NCI-H2029 (cell line): ENCODE results near the gene ATP11C.

ENCODE experiments used
- DNase-seq: peaks from one replicate; lab custom pipeline; 2025; lab: John Stamatoyannopoulos, UW

Gene ATP11C

DNA sequence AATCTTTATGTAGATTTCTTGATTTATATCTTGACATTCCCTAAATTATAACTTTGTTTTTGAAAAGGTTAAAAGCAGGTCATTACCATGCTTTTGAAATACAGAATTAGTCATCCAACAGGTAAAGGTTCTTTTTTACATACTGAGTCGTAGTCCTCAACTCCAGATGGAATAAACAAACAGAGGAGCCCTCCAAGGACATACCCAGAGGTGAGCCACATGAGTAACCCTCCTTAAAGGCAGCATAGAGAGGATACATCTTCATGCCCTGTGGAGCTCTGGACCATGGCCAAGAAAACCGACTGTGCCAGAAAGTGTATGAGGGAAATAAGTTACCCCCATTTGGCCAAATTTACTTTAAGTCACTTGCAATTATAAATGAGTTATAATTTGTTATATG, 129.6 kb downstream of the ATP11C start:
- DNase-seq, result no peak

DNA sequence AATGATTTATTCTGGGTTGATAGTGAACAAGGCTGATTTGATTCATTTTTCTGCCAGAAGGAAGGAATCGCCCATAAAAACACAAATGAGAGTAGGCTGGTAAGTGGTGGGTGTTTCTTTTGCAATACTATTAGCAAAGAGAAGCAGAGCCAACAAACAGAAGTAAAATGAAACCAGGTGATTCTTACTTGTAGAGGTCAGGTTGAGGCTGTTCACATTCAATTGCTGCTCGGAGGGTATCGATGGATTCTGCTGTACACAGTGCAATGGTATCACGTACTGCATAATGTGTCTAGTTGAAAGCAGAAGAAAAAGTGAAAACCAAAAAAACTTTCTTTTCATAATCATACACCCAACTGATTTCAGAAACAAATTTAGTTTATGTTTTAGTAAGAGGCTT, 130.8 kb downstream of the ATP11C start:
- no peak for DNase-seq

DNA sequence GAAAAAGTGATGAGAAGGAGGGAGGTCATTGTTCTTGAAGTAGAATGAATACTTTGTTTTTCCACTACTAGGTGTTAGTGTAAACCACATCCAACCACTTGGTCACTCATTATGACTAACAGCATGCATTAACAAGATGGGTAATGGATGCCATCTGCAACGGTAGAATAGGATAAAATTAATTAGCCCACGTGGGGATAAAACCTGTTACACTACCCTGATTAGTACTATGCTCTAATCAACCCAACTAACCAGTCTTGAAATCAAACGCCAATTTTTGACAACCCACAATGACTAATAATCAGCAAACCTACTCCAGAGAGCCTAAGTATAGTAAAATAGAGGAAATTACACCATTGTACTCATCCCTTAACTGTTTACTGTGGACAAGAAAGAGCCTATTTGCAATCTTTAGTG, 131.4 kb downstream of the ATP11C start:
- DNase-seq, result no peak

DNA sequence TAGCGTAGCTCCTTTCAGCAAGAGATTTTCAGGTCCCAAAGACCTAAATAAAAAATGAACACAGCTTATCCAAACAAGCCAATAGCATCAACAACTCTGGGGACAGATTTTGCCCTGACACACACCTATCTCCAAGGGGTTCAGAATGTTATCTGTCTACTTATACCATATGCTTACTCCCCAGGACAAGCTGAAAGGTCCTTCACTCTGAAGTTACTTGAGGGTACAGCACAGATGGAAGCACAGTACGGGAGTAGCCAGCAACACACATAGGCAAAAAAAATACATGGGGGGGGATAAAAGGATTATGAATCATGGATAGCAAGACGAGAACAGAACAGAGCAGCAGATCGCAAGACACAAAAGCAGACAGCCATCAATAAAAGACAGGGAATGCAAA, 134.2 kb downstream of the ATP11C start:
- no peak for DNase-seq

DNA sequence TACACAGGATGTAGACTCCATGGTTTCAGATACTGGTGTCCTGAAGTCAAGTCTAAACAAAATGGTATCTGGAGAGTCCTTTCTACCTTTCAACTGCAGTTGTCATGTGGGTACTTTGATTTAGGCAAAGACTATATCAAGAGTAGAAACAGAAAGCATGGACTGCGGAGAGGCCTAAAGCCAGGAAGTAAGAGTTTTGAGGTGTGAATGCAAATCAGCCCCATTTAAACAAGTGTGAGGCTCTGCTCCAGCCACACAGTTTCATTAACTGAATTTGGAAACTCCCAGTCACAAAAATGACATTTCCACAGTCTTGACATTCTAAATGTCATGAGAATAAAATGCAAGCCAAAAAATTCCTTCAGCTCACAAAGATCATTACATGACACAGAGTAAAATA, 137.7 kb downstream of the ATP11C start:
- no peak for DNase-seq

DNA sequence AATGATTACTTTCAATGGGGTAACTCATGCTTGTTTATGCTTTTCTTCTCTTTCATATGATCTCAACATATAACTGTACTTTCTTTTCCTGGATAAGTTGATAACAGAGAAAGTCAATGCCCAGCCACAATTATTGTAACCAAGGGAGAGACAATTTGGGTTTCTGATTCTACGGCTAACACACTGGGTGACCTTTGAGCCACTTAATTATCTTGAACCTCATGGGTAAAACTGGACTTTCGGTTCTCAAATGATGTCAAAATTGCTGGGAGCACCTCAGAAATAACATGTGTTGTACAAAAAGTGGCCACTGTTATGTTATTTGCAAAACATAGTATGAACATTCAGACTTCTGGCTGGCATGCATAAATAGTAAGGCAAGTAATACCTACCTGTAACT, 145.3 kb downstream of the ATP11C start:
- DNase-seq, result no peak

DNA sequence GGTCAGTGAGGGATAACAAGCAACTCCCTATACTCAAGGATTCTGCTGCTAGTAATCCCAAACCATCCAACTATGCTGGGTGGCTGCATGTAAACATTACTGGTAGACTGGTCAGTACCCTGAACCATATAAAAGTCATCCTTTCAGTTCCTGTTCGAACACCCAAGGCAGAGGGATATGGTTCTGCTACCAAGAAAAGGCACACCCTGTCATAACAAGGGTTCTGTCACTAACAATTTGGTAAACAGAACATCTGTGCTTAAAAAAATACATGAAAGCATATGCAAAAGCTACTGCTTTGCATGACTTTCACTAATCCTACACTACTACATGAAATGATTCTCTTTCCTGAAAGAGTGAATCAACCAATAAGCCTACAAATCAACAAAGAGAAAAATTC, 148.0 kb downstream of the ATP11C start:
- no peak for DNase-seq

DNA sequence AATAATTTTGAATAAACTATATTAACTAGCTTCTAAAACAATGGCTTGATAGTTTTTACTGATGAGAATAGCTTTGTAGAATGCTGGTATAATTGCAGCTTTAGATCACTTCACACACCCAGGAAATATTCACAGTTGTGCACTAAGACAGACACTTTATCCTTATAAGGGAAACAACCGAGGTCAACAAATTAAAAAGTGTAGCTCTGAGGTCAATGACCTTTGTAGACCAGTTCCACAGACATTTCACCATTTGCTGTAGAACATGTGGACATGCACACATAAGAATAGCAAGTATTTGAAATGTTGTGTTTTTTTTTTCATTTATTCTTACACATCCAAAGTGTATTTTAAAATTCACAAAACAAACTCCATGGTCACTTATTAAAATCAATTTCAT, 148.9 kb downstream of the ATP11C start:
- DNase-seq, result no peak

DNA sequence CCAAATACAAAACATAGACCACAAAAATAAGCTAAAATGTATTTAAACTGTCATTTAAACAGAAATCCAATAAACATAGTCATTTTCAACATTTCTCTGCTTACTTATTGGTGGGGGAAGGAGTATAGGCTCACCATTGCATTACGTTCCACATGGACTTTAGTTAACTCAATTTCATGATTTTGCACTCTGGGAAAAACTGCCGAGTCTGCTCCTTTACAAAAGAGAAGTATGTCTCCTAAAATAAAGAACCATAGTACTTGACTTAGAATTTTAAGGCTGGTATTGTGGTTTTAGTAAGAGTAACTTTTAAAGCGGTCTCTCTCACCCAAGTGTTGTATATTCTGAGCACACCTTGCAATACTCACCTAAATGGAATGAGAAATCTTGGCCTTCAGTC, 149.8 kb downstream of the ATP11C start:
- DNase-seq, result no peak

DNA sequence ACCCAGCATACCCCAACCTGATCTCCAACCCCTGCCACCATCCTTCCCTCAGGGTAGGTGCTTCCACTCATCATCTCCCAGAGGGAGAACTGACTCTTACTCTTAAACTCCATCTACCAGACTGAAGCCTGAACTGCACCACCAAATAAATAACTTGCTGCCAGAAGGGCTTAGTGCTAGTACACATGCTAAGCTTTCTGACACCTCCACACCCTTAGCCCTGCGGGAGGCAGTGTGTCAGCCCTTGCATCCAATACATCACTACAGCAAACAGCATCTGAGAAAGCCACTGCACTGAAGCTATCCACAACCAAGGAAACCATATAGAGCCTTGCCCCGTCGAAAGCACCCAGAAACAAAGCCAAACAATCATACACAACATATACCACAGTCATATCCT, 156.3 kb downstream of the ATP11C start:
- DNase-seq, result no peak

DNA sequence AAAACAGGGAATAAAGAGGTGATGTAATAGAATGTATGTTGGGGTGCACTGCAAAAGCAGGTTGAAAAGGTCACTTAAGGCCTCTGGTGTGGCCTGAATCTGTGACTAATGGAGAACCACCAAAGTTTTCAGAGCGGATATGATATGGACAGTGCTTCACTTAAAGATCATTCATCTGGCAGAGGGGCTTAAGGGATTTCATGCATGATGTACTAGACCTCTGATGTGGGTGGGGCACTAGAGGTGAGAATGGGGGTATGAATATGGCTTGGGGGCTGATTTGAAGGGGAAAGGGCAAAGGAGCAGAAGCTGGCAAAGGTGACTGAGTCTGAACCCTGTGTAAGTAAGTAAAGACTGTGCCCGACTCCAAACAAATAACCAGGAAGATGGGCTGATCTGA, 162.5 kb downstream of the ATP11C start:
- DNase-seq, result no peak

DNA sequence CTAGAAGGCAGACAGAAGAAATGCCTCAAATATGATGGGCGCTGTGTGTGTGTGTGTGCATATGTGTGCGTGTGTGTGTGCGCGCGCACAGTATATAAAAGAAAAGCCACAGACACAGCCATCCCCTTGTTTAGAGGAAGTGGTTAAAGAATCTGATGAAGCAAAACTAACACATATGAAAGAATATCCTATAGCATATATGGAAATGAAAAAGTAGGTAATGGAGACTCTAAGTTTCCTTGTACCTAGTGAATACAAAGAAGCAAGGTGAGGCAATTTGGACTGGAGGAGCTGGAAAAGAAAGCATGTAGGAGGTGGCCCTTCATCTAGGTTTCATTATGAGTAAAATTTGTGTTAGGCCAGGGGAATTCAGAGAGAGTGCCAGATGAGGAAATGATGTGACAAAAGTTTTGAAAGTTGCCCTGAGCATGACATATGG, 166.3 kb downstream of the ATP11C start:
- DNase-seq, result no peak

DNA sequence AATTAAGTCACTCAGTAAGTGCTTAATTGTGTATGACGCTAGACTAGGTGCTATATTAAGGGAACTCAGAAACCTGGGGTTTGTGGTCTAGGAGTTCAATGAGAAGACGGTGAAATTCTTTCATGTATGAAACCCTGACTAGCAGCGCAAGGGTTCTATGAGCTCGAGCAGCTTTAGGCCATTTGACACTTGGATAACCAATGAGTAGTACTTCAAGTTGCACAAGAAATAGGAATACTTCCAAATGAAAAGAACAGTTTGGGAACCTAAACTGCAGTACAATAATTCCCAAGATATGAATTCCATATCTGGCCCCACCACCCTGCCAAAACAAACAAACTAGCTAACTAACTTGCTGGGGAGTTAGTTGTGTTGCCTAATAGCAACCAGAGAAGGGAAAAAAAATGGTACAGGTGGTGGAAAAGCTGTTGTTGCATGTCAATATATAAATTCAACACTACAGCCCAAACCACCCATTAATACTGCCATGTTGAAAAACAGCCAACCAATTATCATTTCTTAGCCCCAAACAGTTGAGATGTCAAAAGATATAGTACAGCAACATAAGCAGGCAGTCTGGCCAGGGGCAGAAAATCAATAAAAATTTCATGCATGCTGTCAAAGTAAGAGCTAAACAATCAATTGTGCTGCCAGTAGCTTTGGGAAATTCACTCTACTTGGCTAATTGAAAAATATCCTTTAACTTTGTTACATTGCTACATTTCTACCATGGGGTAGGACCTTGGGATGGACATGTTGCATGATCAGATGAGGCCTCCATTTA, 170.3 kb downstream of the ATP11C start:
- DNase-seq, result no peak

DNA sequence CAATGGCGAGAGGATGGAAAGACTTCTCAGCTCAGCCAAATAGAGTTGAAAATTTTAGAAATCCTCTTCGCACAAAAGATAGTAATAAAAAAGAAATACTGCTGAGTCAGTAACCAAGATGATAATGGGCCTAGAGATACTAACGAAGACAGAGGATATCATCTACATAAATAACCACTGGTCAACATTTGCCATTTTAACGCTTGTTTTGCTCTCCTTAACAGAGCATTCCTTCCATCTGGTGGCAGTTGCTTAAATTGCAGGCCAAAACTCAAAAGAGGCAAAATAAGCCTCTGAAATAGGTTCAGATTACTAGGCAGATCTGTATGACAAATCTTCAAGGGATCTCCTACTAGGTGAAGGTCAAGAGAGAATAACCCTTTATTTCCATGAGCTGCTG, 173.2 kb downstream of the ATP11C start:
- no peak for DNase-seq

DNA sequence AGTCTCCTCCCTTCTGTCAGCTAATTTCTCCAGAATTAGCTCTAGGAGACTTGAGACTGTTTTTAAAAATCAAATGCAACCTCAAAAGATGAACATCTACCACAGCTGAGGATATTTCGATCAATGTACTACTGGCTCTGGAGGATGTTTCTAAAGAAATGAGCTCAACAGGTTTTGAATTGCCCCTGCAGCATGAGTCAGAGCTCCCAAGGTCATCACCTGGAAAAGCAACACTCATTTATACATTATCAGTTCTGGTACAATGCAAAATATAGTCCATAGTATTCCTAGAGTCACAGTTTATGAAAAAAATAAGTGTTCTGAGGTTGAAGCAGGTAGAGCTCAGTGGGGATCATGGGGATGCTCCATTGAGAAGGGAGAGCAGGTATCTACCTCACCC, 174.0 kb downstream of the ATP11C start:
- DNase-seq, result no peak

DNA sequence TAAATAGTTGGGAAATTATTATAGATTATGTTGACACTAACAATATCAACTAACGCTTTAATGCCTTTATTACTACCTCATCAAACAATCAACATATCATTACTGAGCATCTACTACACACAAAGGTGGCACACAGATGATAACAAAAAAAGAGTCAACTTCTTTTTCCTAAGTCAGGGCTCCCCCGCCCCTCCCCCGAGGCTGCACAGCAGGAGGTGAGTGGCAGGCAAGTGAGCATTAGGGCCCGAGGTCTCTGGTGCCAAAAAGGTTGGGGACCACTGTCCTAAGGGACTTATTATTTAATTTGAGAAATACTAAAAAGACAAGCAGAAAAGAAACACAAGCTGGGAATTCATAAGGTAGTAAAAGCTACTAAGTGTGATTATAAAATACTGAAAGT, 174.6 kb downstream of the ATP11C start:
- no peak for DNase-seq

DNA sequence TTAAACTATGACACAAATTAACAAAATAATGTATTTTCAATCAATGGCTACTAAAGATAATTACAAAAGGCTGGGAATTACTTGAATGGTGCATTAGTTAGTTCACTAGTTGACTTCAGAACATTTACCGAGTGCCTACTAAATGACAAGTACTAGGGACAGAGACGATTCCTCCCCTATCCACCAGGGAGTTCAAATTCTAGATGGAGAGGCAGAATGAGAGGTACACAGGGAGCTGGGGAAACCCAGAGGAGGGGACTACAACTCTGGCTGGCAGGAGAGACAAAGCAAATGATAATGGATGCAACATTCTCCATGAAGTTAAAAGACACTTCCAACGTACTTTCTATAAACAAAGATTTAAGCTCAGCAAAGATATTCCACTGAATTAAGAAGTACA, 181.8 kb downstream of the ATP11C start:
- no peak for DNase-seq

DNA sequence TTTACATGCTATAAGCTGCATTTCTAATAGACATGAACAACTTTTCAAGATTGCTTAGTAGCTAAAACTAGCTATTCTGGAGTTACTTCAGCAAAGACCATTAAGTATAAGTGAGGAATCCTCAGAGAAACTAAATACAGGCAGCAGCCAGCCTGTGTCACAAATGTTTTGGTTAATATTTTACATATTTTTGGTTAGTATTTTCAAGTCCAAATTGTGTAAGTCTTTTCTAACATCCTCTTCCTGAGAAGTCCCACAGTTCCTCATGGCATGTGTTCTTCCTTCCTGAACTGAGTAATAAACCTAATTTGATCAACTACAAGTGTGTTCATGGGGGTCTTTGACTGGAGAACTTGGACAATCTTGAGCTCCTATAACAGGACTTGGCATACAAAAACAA, 182.5 kb downstream of the ATP11C start:
- DNase-seq, result no peak

DNA sequence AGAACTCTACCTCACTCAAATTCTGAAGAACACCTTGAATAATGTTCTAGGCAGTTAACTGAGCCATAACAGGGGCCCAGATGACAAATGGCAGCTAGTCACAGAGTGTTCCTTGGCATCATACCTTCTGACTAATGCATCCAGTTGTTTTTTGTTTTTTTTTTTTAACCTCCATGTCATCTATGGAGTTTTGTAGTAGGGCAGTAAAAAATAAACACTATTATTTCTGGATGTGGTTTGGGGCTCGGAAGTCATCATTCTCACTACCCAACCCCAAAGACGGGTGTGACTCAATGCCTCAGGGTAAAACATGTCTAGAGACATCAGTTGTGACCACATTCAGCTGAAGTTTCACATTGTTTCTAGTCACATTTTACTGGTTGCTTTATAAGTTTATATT, 193.7 kb downstream of the ATP11C start:
- no peak for DNase-seq

DNA sequence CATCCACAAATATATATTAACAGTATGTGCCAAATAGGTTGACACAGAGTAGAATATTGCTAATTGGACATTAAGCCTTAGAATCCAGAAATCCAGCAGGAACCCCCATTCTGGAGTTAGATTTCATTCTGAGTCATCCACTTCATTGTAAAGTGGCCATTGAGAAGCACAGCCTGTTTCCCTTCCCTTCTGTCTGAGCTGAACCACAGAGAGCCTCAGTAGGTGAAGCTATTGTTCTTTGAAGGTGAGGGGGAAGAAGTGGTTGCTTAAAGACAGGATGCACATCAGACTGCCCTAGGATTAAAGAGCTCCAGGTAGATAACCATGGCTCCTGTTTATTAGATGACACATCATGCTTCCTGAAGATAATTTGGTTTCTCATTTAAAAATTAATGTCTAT, 194.3 kb downstream of the ATP11C start:
- peak; percentile 85 for DNase-seq

DNA sequence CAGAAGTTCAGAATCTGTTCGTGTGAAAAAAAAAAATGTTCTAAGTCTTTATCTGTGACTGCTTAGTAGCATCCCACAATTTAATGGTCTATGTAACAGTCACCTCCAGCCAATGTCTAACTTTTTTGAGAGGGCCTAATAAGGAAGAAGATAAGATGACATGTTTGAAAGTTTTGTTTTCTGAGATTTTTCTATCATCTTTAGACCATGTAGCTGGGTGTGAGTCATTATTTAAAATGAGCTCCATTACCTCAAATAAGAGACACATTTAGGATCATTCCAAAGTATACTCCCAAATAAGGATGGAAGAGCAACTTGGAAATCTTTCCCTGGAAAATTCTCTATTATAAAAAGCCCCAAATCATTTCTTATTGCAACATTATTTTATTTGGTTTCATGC, 196.7 kb downstream of the ATP11C start:
- no peak for DNase-seq

DNA sequence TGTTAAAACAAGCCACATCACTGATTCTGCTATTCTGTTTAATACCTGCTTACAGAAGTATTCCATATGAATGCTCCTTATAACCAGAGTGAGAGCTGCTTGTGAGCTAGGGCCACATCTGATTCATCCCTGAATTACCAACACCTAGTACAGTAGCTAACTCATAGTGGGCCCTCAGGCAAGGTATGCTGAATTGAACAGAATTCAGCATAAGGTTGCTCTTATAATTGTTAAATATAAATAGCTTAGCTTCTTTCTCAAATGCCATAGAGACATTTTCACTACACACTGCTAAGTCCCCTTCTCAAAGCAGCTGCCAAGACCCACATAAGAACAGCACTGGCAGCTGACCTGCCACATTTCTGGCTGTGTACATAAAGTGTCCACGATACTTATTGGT, 197.9 kb downstream of the ATP11C start:
- DNase-seq, result no peak

DNA sequence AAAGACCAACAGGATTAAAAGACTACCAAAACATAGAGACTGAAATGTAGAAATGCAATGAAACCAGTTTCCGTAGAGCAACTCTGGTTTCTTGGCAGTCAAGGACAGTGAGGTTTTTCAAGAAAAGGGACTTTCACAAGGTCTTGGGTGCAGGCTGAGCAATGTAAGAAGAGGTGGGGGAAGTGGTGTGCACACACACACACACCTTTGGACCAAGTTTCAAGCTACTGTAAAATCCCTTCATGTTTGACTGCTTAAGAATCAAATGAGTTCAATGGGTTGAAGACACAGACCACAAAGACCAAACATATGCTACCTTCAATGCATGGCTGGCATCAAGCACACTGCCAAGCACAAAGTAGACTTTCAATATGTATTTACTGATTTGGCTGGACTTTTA, 207.1 kb downstream of the ATP11C start:
- DNase-seq, result no peak

DNA sequence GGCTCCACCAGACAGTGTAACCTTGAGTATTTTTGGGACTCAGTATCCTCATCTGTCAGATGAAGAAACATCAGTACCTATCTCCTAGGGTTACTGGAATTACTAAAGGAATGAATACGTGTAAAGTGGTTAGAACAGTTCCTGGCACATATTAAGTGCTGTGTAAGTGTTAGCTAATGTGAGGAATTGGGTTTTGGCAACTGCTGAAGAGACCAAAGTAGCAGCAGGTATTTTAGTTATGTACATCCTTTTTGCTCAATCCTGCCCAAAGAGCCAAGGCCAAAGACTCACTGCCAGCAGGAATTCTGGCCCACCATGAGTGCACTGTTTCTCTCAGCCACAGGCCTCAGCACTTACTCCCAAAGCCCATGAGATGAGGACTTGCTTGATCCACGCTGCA, 208.2 kb downstream of the ATP11C start:
- no peak for DNase-seq

DNA sequence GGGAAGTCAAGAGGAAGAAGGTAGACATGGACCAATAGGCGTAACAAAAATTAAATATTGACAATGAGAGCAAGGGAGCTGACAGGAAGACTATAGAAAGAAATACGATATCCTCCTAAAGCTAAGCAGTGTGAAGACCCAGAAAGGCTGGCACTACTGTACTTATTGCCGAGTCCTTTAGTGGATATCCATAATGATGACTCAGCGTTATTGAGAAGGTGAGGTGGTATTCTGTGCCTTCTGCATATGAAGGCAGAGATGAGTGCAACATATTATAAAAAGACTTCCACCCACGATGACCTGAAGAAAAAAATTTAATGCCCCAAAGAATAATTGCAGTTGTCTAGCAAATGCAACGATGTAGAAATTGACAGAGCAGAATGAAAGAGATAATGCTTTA, 211.9 kb downstream of the ATP11C start:
- no peak for DNase-seq
